Measurements from ENCODE around the gene TSPAN5.
"Not testable (repeated sequence)": the region's sequence is repeated elsewhere in the genome, so short reads cannot be mapped to it uniquely, and the experiment has no call there.

Gene TSPAN5

DNA sequence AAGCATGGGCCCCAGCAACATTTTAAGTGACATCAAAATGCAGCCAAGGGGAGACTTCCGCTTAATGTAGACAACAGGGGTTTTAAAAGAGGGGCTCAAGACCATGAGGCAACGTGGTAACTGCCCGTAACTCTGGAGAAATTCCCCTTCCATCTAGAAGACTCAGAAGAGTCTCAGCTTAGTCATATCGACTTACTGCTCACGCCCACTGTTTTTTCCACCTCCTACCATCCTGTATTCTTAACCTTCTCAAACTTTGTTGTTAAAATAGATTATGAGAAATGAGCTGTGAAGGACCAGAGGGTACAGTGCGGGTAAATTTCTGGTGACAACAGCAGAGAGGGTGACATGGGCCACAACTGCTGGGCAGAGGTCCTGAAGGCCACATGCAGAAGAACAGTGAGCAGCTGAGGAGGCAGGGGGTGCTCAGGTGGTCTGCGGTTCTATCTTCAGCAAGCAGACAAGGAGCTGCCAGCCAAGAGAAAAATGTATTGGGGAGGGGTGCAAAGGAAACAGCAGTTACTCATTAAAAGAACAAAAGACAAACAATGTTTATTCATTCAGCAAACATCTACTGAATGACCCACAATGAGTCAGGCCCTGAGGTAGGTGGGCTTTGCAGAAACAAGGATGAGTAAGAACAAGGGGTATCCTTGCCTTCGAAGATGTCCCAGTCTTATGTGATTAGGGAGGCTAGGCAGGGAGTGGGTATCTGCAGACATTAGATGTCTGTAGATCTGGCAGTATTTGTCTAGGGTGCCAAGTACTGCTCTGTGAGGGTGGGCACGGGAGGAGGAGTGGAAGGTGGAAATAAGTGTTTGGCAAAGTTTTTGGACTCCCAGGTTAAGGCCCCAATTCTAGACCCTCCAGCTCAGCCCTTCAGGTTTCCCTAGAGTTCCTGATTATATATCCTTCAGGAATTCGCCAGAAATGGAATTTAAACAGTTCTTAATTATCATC is 175.3 kb downstream of the TSPAN5 start:
- no peak for DNase-seq

DNA sequence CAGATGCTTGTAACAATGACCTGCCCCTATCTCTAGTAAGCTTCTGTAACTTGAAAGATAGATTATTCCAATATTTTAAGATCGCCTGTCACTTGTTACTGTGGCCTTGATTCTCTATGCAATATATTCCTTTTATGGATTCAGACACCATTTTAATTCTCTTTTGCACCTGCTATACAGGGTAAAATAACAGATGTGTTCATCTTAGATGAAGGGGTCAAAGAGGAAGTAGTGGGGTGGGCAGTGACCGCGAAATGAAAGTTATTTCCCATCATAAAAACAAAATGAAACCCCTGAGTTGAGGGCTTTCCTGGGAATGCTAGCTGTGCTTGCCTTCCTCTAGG is 175.9 kb downstream of the TSPAN5 start:
- DNase-seq: no peak

DNA sequence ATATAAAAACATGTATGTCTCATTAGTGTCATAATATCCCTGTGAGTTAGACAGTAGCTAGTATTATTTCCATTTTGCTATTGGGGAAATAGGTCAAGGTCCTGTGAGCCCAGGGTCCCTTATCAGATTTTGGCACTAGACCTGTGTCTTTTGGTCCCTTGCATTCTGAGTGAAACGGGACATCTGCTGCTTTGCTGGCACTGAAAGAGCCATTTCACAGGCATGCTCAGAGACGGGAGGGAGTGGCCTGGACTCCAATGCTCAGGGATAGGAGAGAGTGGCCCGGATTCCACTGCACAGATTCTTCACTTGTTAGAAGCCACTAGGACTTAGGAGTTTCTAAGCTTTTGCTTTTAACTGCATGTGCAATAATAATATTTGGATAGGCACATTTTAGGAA is 177.2 kb downstream of the TSPAN5 start:
- DNase-seq: no peak

DNA sequence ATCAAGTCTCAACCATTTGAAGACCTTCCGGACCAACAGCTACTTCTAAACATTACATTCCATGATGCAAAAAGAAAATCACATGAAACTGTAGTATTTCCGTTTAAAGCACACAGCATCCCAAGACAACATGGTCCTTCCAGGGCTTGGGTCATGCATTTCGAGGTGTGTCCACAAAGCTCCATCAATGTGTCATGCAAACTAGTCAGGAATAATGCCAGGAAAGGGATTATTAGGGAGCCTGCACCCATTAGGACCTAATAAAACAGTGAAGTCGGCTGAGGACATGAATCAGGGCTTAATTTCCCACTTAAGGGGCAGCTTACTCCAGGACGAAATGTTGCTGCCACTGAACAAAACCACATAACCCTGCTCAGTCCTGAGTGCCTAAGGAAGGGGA is 177.9 kb downstream of the TSPAN5 start:
- DNase-seq: no peak

DNA sequence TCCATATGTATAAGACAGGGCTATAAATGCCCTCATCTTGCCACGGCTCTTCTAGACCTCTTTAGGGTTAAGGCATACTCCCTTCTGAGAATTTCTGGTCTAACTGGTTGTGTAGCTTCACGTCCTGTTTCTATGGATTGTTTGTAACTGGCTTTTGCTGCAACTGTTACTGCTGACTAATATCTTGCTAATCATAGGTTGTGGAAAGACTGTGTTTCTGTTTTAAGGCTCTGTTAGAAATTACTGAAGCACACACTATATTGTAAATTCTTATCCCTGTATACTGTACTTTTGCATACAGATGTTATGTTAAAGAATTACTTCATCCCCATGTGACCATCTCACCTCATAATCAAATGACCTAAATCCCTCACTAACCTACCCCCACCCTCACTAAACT is 178.8 kb downstream of the TSPAN5 start:
- DNase-seq: not testable (repeated sequence)

DNA sequence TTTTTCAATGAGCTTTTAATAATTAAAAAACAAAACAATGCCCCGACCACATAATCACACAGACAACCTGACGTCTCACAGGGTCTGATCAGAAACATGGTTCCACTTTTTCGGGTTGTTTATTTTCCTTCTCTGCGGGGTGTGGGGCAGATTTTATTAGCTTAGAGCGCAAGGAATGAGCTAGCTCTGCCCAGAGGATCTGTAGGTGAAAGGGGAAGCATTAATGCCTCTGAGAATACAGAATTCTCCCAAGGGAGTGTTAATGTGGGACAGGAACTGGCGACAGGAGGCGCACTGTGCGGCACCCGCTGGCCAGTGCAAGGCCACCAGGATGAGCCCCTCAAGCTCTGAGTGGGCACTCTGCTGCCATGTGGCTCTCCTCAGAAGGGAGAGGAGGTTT is 181.5 kb downstream of the TSPAN5 start:
- DNase-seq: no peak

DNA sequence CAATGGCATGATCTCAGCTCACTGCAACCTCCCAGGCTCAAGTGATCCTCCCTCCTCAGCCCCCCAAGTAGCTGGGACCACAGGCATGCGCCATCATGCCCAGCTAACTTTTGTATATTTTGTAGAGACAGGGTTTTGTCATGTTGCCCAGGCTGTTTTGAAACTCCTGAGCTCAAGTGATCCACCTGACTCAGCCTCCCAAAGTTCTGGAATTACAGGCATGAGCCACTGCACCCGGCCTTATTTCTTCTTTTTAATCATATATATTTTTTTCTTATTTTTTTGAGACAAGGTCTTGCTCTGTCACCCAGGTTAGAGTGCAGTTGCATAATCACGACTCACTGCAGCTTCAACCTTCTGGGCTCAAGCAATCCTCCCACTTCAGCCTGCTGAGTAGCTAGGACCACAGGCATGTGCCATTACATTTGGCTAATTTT is 184.0 kb downstream of the TSPAN5 start:
- no peak for DNase-seq

DNA sequence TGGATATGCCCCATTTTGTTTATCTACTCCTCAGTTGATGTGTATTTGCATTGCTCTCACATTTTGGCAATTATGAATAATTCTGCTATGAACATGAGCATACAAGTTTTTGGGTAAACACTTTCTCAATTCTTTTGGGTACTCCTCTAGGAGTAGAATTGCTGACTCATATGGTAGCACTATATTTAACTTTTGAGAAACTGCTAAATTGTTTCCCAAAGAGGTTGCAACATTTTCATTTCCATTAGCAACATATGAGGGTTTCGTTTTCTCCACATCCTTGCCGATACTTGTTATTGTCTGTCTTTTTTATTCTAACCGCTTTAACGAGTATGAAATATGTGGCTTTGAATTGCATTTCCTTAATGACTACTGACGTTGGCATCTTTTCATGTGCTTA is 185.4 kb downstream of the TSPAN5 start:
- DNase-seq: no peak

DNA sequence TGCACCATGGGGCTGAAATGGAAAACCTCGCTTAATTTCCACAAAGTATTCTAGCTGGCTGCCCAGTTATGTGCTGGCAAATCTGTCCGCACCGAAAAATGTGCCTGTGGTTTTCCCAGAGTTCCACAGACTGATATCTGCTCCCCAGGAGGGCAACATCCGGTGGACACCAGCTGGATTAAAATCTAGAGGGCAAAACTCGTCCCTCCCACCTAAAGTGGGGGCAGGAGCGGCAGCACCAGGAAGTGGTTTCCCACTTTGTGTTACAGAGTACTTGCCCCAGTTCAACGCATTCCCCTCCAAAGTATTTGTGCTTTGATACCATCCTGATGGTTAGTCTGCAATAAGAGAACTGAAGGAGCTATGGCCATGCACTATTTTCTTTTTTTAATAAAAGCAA is 187.6 kb downstream of the TSPAN5 start:
- DNase-seq: no peak

DNA sequence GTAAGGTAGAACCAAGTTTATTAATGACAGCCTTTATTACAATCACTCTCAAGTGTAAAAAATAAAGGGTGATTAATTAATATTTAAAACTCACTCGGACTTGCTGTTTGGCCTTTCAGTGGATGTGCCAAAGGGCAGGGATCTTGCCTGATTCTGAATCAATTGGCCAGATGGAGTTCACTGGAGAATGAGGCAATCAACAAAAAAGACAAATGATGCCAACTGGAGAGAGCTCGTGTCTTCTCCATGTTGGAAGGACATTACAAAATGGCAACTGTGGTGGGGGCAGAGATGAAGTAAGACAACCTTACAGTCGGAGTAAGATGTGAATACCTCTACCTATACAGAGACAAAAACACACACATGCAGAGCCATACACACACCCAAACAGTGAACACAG is 188.0 kb downstream of the TSPAN5 start:
- no peak for DNase-seq

DNA sequence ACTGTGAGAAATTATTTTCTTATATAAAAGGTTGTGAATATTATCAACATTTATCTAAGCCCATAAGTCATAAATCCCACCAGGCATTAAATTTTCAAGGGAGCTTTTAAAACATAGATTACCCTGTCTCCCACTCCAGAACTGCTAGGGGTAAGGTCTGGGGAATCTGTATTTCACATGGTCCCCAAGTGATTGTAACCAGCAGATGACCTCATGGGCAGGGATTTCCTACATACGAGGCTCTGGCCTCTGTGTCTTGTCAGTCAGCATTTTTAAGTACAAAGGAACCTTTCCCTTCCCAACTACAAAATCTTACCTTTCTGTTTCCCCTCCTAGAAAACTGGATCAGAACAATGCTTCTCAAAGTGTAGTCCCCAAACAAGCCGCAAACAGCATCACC is 188.6 kb downstream of the TSPAN5 start:
- no peak for DNase-seq

DNA sequence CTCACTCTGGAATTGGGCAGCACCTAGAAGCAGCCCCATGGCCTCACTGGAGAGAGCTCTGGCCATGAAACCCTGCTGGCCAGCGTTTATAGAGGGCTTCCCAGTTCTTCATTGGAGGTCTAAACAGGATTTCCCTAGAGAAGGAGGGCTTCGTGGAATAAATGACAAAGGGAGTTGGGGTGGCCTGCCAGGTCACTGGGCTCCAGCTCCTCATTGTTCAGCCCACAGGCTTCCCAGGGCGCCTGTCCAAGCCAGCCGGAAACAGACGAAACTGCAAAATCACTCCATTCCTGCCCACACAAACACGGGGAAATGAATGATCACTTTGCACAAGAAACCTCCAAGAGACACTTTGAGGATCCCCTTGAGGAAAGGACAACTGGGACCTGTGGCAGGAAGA is 189.7 kb downstream of the TSPAN5 start:
- peak; percentile 66 for DNase-seq

DNA sequence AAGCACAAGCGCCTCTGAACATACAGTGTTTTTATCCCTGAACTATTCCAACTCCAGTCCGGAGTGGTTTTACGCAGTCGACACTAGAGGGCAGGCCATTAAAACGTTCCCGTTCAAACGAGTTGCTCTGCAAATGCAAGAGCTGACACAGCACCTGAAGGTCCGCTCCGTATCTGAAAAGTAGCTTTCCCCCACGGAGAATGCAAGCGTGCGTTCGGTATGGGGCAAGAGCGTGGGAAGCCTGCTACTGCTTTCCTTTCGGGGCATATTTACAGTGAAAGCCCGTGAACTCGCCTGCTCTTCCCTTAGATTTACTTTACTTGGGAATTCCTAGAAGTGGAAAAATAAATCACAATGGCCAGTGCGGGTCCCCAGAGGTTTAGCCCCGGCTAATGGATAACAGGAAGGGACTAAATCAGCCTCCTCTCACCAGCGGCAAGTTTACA is 190.8 kb downstream of the TSPAN5 start:
- DNase-seq: peak; percentile 78

DNA sequence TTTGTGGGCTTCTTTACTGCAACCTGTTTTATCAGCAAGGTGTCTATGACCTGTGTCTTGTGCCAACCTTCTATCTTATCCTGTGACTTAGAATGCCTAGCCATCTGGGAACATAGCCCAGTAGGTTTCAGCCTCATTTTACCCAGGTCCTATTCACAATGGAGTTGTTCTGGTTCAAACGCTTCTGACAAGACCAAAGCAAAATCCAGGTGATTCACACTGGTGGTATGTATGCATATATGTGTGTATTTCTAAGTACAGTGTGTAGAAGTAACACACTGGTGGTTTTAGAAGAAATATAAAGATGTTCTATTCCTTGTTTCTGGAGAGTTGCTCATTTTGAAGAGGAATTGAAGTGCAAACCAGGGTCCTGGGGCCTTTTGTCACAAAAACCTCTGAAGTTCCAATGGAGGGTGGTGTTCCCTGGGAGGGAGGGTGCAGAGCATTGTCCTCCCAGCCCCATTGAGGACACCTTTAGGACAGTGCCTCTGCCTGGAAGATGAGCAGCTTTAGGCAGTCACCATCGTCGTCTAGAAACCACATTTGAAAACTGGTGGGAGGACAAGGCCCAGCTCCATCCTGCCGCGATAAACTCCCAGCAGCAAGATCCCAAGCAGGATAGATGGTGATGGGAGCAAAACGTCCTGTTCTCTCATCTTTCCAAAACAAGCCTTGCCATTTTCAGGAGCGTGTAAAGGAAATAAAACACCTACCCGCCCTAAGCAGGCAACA is 191.4 kb downstream of the TSPAN5 start:
- no peak for DNase-seq

DNA sequence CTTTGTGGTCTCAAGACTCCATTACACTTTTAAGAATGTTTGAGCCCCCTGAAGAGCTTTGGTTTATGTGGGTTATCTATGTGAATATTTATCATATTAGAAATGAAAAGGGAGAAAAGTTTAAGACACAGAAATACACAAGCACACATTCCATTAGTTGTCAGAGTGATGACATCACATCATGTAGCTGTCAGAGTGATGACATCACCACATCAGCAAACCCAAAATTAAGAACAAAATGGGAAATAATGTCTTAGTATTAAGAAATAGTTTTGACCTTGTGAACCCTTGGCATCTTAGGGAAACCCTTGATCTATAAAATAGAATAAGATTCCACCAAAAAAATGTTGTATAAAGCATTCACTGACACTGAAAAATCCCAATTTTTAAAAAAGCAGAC is 195.9 kb downstream of the TSPAN5 start:
- no peak for DNase-seq

DNA sequence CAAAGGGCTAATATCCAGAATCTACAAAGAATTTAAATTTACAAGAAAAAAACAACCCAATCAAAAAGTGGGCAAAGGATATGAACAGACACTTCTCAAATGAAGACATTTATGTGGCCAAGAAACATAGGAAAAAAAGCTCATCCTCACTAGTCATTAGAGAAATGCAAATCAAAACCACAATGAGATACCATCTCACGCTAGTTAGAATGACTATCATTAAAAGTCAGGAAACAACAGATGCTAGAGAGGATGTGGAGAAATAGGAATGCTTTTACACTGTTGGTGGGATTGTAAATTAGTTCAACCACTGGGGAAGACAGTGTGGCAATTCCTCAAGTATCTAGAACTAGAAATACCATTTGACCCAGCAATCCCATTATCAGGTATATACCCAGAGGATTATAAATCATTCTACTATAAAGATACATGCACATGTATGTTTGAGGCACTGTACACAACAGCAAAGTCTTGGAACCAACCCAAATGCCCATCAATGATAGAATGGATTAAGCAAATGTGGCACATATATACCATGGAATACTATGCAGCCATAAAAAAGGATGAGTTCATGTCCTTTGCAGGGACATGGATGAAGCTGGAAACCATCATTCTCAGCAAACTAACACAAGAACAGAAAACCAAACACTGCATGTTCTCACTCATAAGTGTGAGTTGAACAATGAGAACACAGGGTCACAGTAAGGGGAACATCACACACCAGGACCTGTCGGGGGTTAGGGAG is 197.1 kb downstream of the TSPAN5 start:
- not testable (repeated sequence) for DNase-seq

DNA sequence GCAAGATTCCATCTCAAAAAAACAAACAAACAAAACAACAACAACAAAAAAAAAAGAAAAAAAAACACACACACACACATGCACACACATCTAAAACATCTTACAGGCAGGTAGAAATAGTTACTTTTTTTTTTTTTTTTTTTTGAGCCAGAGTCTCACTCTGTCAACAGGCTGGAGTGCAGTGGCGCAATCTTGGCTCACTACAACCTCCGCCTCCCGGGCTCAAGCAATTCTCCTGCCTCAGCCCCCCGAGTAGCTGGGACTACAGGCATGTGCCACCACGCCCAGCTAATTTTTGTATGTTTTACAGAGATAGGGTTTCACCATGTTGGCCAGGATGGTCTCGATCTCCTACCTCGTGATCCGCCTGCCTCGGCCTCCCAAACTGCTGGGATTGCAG is 201.0 kb downstream of the TSPAN5 start:
- not testable (repeated sequence) for DNase-seq

DNA sequence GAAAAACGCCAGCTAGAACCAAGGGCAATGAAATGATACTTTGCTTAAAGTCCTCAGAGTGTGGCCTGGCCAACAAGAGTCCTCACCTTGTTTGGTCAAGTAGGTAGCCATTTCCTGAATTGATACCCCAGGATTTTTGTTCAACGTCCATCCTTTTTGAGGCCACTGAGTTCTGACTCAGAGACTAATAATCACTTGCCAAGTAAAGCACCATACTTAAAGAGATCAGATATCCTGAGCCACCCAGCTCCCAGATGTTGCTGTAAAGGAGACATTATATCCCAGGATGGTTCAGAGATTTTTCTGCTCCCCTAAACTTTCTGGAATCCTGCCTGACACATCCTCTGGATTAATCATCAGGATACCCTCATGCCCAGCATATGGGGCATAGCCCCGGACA is 206.3 kb downstream of the TSPAN5 start:
- DNase-seq: no peak

DNA sequence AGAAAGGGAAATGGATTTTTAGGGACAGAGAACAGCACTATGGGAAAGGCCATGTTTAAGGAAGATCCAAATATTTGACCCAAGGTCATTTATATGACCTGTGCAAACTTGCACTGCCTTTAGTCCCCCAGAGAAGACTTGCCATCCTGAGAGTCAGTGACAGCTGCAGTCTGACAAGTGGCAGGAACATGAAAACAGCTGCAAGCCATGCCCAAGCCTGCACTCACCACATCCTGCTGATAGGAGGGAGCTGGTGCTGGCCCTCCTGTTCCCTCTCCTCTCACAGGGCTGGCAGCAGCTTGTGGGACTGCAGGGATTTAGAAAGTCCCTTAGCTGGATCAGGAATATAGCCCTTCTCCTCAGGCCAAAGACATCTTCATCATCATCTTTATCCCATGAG is 209.5 kb downstream of the TSPAN5 start:
- no peak for DNase-seq

DNA sequence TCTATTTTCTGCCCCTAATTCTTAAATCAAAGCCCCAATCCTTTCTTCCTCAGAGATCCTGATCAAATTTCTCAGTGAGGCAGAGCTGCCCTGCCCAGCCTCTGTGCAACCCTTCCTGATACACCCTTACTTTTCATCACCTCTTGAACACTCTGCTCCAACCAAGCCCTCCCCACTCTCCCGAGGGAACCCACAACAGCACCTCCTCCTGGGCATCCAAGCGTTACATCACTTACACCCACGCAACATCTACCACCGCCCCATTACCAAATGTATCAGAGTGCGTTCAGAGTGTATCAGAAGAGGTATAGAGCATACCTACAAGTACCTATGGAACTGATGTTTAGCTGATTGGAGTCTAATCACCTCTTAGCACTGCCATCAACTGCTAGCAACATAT is 210.8 kb downstream of the TSPAN5 start:
- no peak for DNase-seq

DNA sequence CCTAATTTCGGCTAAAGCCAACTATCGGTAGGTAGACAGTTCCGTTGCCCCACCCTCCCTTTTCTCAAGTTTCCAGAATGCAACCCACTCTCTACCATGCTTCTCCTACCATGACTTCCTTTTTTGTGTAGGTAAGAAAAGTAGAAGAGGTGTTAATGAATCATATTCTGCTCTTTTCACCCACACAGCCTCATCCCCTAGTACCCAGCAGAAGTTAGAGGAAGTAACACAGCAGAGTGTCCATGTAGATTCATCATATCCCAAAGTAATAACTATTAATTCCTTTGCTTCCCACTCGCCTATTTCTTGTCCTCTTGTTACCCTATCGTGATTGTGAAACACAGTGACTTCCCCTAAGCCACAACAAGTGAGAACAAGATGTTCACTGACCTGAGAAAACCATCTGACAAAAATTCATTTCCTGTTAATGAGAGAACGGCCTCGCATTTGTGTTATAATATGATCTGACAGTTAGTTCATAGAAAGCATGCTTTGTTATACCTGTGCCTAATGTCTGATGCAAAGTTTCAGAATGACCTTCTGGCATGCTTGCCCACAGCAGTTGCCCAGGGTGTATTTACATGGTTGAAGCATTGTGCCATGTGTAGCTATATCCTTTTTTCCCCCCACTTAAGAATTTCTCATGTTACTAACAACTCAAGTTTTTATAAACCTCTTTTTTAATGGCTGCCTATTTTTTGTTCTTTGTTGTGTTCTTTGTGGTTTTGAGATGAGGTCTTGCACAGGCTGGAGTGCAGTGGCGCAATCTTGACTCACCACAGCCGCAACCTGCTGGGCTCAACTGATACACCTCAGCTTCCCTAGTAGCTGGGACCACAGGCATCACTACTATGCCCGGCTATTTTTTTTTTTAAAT is 211.7 kb downstream of the TSPAN5 start:
- DNase-seq: no peak

DNA sequence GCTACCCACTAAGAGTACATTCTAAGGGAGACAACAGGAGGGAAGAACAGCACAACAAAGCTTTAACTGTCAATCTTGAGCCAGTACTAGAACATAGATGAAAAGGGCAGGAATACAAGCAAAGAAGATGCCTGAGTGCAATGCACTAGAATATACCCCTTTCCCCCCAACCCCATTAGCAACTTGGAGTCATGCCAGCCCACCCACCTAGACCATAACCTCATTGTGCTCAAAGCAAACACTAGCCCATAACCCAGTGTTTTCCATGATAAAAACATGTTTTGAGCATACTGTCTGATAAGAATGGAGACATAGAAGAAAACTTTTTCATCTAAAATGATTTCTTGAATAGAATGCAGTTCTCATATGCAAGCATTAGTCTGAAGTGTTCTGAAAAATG is 214.0 kb downstream of the TSPAN5 start:
- DNase-seq: no peak
